RWPE2 (cell line): ENCODE data around the gene NWD2.

Source experiments
- ATAC-seq: fragments of 200-7000 bp; cut with Tn5 transposase; 3 replicates; pipeline ENCODE4 v1.9.1; 2021; ENCODE audit warnings: low read depth
- DNase-seq: peaks from one replicate; pipeline ENCODE4 v3.0.0-alpha.2; 2020; ENCODE audit warnings: low spot score
- H3K27ac ChIP-seq: fragments of 450-650 bp; 2 replicates; pipeline ENCODE4 v1.5.1; 2017; ENCODE audit warnings: mild to moderate bottlenecking; ENCODE audit not compliant: poor library complexity, severe bottlenecking
- H3K27me3 ChIP-seq: fragments of 250-450 bp; sonication (Bioruptor Pico); 2 replicates; pipeline ENCODE4 v1.5.1; 2021; ENCODE audit warnings: mild to moderate bottlenecking, moderate library complexity; ENCODE audit not compliant: insufficient read depth, poor library complexity, severe bottlenecking
- H3K36me3 ChIP-seq: fragments of 250-450 bp; sonication (Bioruptor Pico); 2 replicates; pipeline ENCODE4 v1.5.1; 2020; ENCODE audit warnings: low read depth, mild to moderate bottlenecking, moderate library complexity
- H3K4me1 ChIP-seq: fragments of 250-450 bp; sonication (Bioruptor Pico); 2 replicates; pipeline ENCODE4 v1.5.1; 2021; ENCODE audit warnings: mild to moderate bottlenecking, moderate library complexity; ENCODE audit not compliant: insufficient read depth, poor library complexity, severe bottlenecking
- H3K4me3 ChIP-seq: fragments of 250-450 bp; sonication (Bioruptor Pico); 2 replicates; pipeline ENCODE4 v1.5.1; 2021; ENCODE audit warnings: mild to moderate bottlenecking, moderate library complexity; ENCODE audit not compliant: severe bottlenecking
- H3K9me3 ChIP-seq: fragments of 250-450 bp; sonication (Bioruptor Pico); 2 replicates; pipeline ENCODE4 v1.5.1; 2021; ENCODE audit warnings: mild to moderate bottlenecking, moderate library complexity; ENCODE audit not compliant: severe bottlenecking
- TF ChIP-seq, protein P1 (sequence below): fragments of 450-650 bp; IDR thresholded peaks from one replicate; pipeline ENCODE4 v1.5.1; 2017; ENCODE audit warnings: mild to moderate bottlenecking, moderate library complexity; ENCODE audit not compliant: poor library complexity, severe bottlenecking

The NWD2 gene

DNA sequence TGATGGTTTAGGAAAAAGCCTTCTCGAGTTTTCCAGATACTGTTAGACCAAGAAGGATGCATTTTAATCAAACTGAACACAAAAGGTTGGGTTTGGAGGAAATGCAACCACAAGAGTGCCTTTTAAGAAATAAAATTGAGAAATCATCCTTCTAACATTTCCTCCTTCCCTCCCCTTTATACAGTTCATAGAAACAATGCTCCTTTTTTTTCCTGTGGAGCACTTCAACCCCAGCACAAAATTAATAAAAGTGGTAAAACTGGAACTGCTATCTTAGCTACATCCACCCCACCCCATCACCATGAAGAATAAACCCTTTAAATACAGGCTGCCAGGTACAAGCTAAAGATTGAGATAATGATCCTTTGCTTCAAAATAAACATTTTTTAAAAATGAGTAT, 230.5 kb downstream of the NWD2 start:
- Histone ChIP-seq H3K4me3 (no peak overlapping the region), H3K4me1 (peaks cover 4% of the 10 kb centered on the region), H3K27me3 (peaks cover 21% of the 10 kb centered on the region), H3K27ac (no peak overlapping the region), H3K9me3 (no peaks in the 10 kb centered on the region), H3K36me3 (no peaks in the 10 kb centered on the region)
- ATAC-seq: no peak
- DNase-seq: no peak
- TF ChIP-seq, protein P1, sequence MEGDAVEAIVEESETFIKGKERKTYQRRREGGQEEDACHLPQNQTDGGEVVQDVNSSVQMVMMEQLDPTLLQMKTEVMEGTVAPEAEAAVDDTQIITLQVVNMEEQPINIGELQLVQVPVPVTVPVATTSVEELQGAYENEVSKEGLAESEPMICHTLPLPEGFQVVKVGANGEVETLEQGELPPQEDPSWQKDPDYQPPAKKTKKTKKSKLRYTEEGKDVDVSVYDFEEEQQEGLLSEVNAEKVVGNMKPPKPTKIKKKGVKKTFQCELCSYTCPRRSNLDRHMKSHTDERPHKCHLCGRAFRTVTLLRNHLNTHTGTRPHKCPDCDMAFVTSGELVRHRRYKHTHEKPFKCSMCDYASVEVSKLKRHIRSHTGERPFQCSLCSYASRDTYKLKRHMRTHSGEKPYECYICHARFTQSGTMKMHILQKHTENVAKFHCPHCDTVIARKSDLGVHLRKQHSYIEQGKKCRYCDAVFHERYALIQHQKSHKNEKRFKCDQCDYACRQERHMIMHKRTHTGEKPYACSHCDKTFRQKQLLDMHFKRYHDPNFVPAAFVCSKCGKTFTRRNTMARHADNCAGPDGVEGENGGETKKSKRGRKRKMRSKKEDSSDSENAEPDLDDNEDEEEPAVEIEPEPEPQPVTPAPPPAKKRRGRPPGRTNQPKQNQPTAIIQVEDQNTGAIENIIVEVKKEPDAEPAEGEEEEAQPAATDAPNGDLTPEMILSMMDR: no peak

- Histone ChIP-seq H3K36me3 (no peaks in the 10 kb centered on the region), H3K4me3 (no peak overlapping the region), H3K9me3 (no peaks in the 10 kb centered on the region), H3K27ac (no peak overlapping the region), H3K27me3 (peaks cover 17% of the 10 kb centered on the region), H3K4me1 (peaks cover 4% of the 10 kb centered on the region)
- TF ChIP-seq, protein P1: no peak
- no peak for DNase-seq
- ATAC-seq: no peak
Observed at GRCh38 chr4:37475776-37476175, 231.2 kb downstream of the NWD2 start.

- Histone ChIP-seq H3K27me3 (peaks cover 12% of the 10 kb centered on the region), H3K4me1 (peaks cover 4% of the 10 kb centered on the region), H3K27ac (no peak overlapping the region), H3K9me3 (no peaks in the 10 kb centered on the region), H3K36me3 (no peaks in the 10 kb centered on the region), H3K4me3 (no peak overlapping the region)
- no peak for ATAC-seq
- DNase-seq: no peak
- TF ChIP-seq, protein P1: no peak
Observed at GRCh38 chr4:37476256-37476655, 231.7 kb downstream of the NWD2 start.

- ATAC-seq (no peak), DNase-seq (no peak)
- H3K4me1 ChIP-seq: peaks cover 4% of the 10 kb centered on the region
- no peak overlapping the region for H3K4me3 ChIP-seq
- H3K9me3 ChIP-seq: no peaks in the 10 kb centered on the region
- no peak overlapping the region for H3K27ac ChIP-seq
- peaks cover 10% of the 10 kb centered on the region for H3K27me3 ChIP-seq
- H3K36me3 ChIP-seq: no peaks in the 10 kb centered on the region
- TF ChIP-seq, protein P1: no peak
Observed at GRCh38 chr4:37476691-37477090, 232.1 kb downstream of the NWD2 start.

DNA sequence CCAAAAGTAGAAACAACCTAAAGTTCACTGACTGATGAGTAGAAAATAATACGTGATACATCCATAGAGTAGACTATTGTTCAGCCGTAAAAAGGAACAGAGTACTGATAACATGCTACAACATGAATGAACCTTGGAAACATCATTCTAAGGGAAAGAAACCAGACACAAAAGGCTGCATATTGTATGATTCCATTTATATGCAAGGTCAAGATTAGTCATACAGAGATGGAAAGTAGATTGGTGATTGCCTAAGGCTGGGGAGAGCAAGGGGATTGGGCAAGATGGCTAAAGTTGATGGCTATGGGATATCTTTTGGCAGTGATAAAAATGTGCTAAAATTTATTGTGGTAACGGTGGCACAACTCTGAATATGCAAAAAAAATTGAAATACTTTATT, 232.6 kb downstream of the NWD2 start:
- H3K27me3 ChIP-seq: peaks cover 5% of the 10 kb centered on the region
- DNase-seq: no peak
- TF ChIP-seq, protein P1: no peak

More for the DNA sequence above, 232.6 kb downstream of the NWD2 start:
- Histone ChIP-seq H3K9me3 (no peaks in the 10 kb centered on the region), H3K4me1 (no peaks in the 10 kb centered on the region), H3K27ac (no peak overlapping the region), H3K4me3 (no peak overlapping the region), H3K36me3 (no peaks in the 10 kb centered on the region)
- ATAC-seq: peak; percentile 27; the same call in 1 of the 3 replicates
